GM12878 (cell line): ENCODE data around the gene CCL20. TPM values are rescaled to one million over a fixed set of nuclear protein-coding genes. Genes with fewer than 3 reads are reported as not detected.

Experiments
- ATAC-seq: fragments of 200-7000 bp; cut with Tn5 transposase; 3 replicates; pipeline ENCODE4 v1.9.1; 2020; ENCODE audit warnings: mild to moderate bottlenecking, moderate library complexity
- BruUV-seq: library from RNA; stranded (reverse); fragments of 400-500 nt; replicated peaks from 2 replicates; lab custom pipeline; 2021; lab: Mats Ljungman, UMichigan
- CTCF ChIA-PET: fragments of 300-600 bp; sonication (Branson Sonifier 250); formaldehyde crosslinking; extraction: SDS; loops from one replicate; lab custom pipeline; 2021; ENCODE audit warnings: inconsistent platforms; lab: Yijun Ruan, JAX
- POLR2A ChIA-PET: fragments of 350-600 bp; formaldehyde crosslinking; extraction: SDS; loops from one replicate; lab custom pipeline; 2021; ENCODE audit warnings: inconsistent platforms; lab: Charles Lee
- RAD21 ChIA-PET: fragments of 300-600 bp; sonication (Branson Sonifier 250); formaldehyde crosslinking; loops from one replicate; lab custom pipeline; 2023; ENCODE audit warnings: antibody characterized with exemption; ENCODE audit not compliant: unreplicated experiment; lab: Charles Lee
- SMC1A ChIA-PET: fragments of 300-600 bp; sonication (Branson Sonifier 250); formaldehyde crosslinking; loops from one replicate; lab custom pipeline; 2023; ENCODE audit not compliant: unreplicated experiment, uncharacterized antibody; lab: Charles Lee
- DNase-seq: peaks from one replicate; pipeline ENCODE4 v3.0.0-alpha.2; 2011; ENCODE audit warnings: low read depth, low spot score
- FAIRE-seq: peaks from 3 replicates; lab custom pipeline; 2011; peaks lifted over from hg19 to GRCh38; lab: Jason Lieb, UNC
- H2AFZ ChIP-seq: 2 replicates; pipeline ENCODE4 v1.6.0; 2011; ENCODE audit warnings: low read depth, low read length, control low read depth; ENCODE audit not compliant: control insufficient read depth
- H3K27ac ChIP-seq: 2 replicates; pipeline ENCODE4 v1.5.1; 2011; ENCODE audit warnings: control low read depth; ENCODE audit not compliant: control insufficient read depth, insufficient read depth
- H3K27me3 ChIP-seq, 2 experiments: replicated peaks in 1 of 2; 2 replicates each; pipeline versions ENCODE4 v1.6.0 to v1.6.1; 2011; ENCODE audit warnings: low read length in 1 of 2; ENCODE audit not compliant: control insufficient read depth in 2 of 2, insufficient read depth in 2 of 2
- H3K36me3 ChIP-seq, 2 experiments: 2 replicates each; pipeline ENCODE4 v1.5.1; 2011; ENCODE audit warnings: low read length in 1 of 2; ENCODE audit not compliant: control insufficient read depth in 2 of 2, insufficient read depth in 2 of 2
- H3K4me1 ChIP-seq: 2 replicates; pipeline ENCODE4 v1.6.1; 2011; ENCODE audit warnings: mild to moderate bottlenecking, low read length, moderate library complexity, mixed read lengths; ENCODE audit not compliant: control insufficient read depth, insufficient read depth
- H3K4me2 ChIP-seq: 2 replicates; pipeline ENCODE4 v1.6.0; 2011; ENCODE audit warnings: control low read depth; ENCODE audit not compliant: control insufficient read depth, insufficient read depth
- H3K4me3 ChIP-seq: fragments of 200-600 bp; sonication (generic); 2 replicates; pipeline ENCODE4 v1.5.1; 2016
- H3K79me2 ChIP-seq: 2 replicates; pipeline ENCODE4 v1.6.0; 2011; ENCODE audit warnings: low read length; ENCODE audit not compliant: control insufficient read depth, insufficient read depth
- H3K9ac ChIP-seq: 2 replicates; pipeline ENCODE4 v1.8.0; 2011; ENCODE audit warnings: low read length, control low read depth, mixed read lengths; ENCODE audit not compliant: control insufficient read depth, insufficient read depth
- H3K9me3 ChIP-seq: replicated peaks from 3 replicates; pipeline ENCODE4 v1.5.1; 2011; ENCODE audit warnings: mild to moderate bottlenecking, low read length; ENCODE audit not compliant: control insufficient read depth, insufficient read depth
- H4K20me1 ChIP-seq: 2 replicates; pipeline ENCODE4 v1.6.0; 2011; ENCODE audit not compliant: control insufficient read depth, insufficient read depth
- CTCF ChIP-seq, 3 experiments: IDR thresholded peaks in 2 of 3; conservative IDR thresholded peaks in 1 of 3; 2 replicates each; pipeline ENCODE4 v1.5.1; 2011; ENCODE audit warnings: low read depth in 3 of 3, low read length in 3 of 3, mild to moderate bottlenecking in 3 of 3, control low read depth in 2 of 3, moderate library complexity in 2 of 3, inconsistent platforms in 1 of 3, mixed read lengths in 1 of 3; ENCODE audit not compliant: control insufficient read depth in 2 of 3, insufficient read depth in 1 of 3; ENCODE audit errors: extremely low read depth in 1 of 3
- GATAD2B ChIP-seq: fragments of 450-650 bp; conservative IDR thresholded peaks from 2 replicates; pipeline ENCODE4 v1.6.1; 2017; ENCODE audit warnings: low read depth, mild to moderate bottlenecking, moderate library complexity
- RAD21 ChIP-seq: IDR thresholded peaks from 2 replicates; pipeline ENCODE4 v1.6.1; 2011; ENCODE audit warnings: mild to moderate bottlenecking, low read depth, low read length, moderate library complexity; ENCODE audit not compliant: insufficient read depth
- SMC3 ChIP-seq: IDR thresholded peaks from 2 replicates; pipeline ENCODE4 v1.6.1; 2011; ENCODE audit warnings: low read length, improper control_type of control experiment, borderline replicate concordance
- YY1 ChIP-seq: IDR thresholded peaks from 2 replicates; pipeline ENCODE4 v1.6.1; 2011; ENCODE audit warnings: low read depth, mild to moderate bottlenecking, low read length
- ZNF592 ChIP-seq: fragments of 450-650 bp; IDR thresholded peaks from 2 replicates; pipeline ENCODE4 v1.6.1; 2017; ENCODE audit warnings: mild to moderate bottlenecking, moderate library complexity
- WGBS: methylation state at CpG from one replicate; pipeline ENCODE4 v1.1.6; 2016; ENCODE audit warnings: low lambda C conversion rate; ENCODE audit not compliant: insufficient replicate concordance, insufficient coverage; ENCODE audit errors: missing lambda C conversion rate; 5-methylcytosine and 5-hydroxymethylcytosine counted together
- in situ Hi-C: fragments of 300-500 bp; cut with MboI; formaldehyde crosslinking; loops from 9 replicates; pipeline ENCODE4 v1.14.3; 2018; ENCODE audit warnings: mixed read lengths
- intact Hi-C: fragments of 100-400 bp; cut with micrococcal nuclease; formaldehyde crosslinking; loops from one replicate; pipeline ENCODE4 v1.14.2; 2022; ENCODE audit not compliant: unreplicated experiment
- polyA plus RNA-seq, 11 experiments: library from polyadenylated mRNA; depleted of rRNA in 4 of 11; unstranded in 6 of 11; stranded (reverse) in 5 of 11; fragments of >200 nt; fragmentation: Nextera tagmentation in 4 of 11; fragmentation: Illumina TruSeq in 1 of 11; extraction: Ambion mirVana in 4 of 11; extraction: Trizol in 1 of 11; gene quantifications; 1 replicate in 1 of 11; 2 replicates in 10 of 11; pipeline versions ENCODE4 v1.2.1 to v1.2.3, GENCODE V29; 2011 to 2016; ENCODE audit warnings: inconsistent platforms in 2 of 11, missing spikeins in 2 of 11, low read depth in 1 of 11
- total RNA-seq, 4 experiments: library from RNA; depleted of rRNA in 3 of 4; stranded (reverse); fragments of >200 nt in 3 of 4; fragmentation: Illumina TruSeq in 1 of 4; extraction: Trizol in 1 of 4; gene quantifications; 2 replicates each; pipeline versions ENCODE4 v1.2.1 to v1.2.3, GENCODE V29; 2013 to 2021

CCL20 gene
- total and polyA plus RNA-seq, 10 of the 15 experiments (the other 5 are each of a cell fraction or from before 2014, with no cell fraction given): 5.5 to 35.7 (median 15.6) TPM

- H3K4me2 ChIP-seq: no peak overlapping the region
- no peaks in the 10 kb centered on the region for H3K9me3 ChIP-seq
- H3K27ac ChIP-seq: no peak overlapping the region
- ChIA-PET CTCF (interaction anchor here (0.6 to 6.4 kb wide), 47 partner anchors 8 to 741 kb away, joined by 3 to 387 read pairs (median 5); partner anchors contain the start of gene CCL20), POLR2A (interaction anchor here (0.6 to 2.5 kb wide), 4 partner anchors 56 to 477 kb away, joined by 3 to 9 read pairs (median 6); no protein-coding TSS in a partner anchor), SMC1A (interaction anchor here (0.6 to 6.6 kb wide), 31 partner anchors 9 to 391 kb away, joined by 3 to 133 read pairs (median 5); partner anchors contain the start of gene CCL20), RAD21 (interaction anchor here (0.7 to 5.8 kb wide), 25 partner anchors 8 to 457 kb away, joined by 3 to 92 read pairs (median 5); partner anchors contain the start of gene CCL20)
- TF ChIP-seq RAD21: peak; percentile 86
- peak; percentile 55 to 70 (median 66) for TF ChIP-seq CTCF (IDR thresholded peaks at IDR 0.05 in 2 of 3, conservative IDR thresholded peaks at IDR 0.05 in 1 of 3; ENCODE audit: control insufficient read depth in 2 of 3, extremely low read depth in 1 of 3, insufficient read depth in 1 of 3, low read depth in 3 of 3, low read length in 3 of 3)
- TF ChIP-seq SMC3: peak; percentile 80; the same call in 1 of the 2 replicates
- no peak for TF ChIP-seq YY1
- TF ChIP-seq ZNF592: 0 out of 2 replicates have a peak, but pooled peaks have one; percentile 8
- TF ChIP-seq GATAD2B: no peak
- no peak overlapping the region for H3K9ac ChIP-seq
- intact Hi-C loops: loop anchor here (1.0 to 5.0 kb wide), 4 partner anchors 50 to 203 kb away; partner anchors contain the start of gene CCL20
- H3K4me1 ChIP-seq: no peaks in the 10 kb centered on the region
- H4K20me1 ChIP-seq: no peaks in the 10 kb centered on the region
- no peak overlapping the region for H2AFZ ChIP-seq
- H3K79me2 ChIP-seq: no peaks in the 10 kb centered on the region
- no peaks in the 10 kb centered on the region for H3K36me3 ChIP-seq
- no peaks in the 10 kb centered on the region; a peak in 1 of 4 replicates for H3K27me3 ChIP-seq
- no peak for FAIRE-seq
- peak; percentile 63 for ATAC-seq
- in situ Hi-C loops: no loop called here
- no peak overlapping the region for H3K4me3 ChIP-seq
- no peak for DNase-seq
- BruUV-seq: no TSS peak
- under 1% methylated on average over 8 of the region's 8 CpGs for WGBS
Observed at GRCh38 chr2:227862227-227862740, 48.6 kb downstream of the CCL20 start.
